T47D (cell line): ENCODE results near the gene BTNL8.

ENCODE experiments used
- DNase-seq, 2 experiments: peaks; one replicate each; pipeline versions ENCODE4 v3.0.0 to v3.0.0-alpha.2; 2011 to 2012; ENCODE audit warnings: low read depth in 1 of 2, low spot score in 1 of 2
- JUND ChIP-seq: IDR thresholded peaks from 2 replicates; pipeline ENCODE4 v1.6.1; 2012; ENCODE audit warnings: low read depth
- in situ Hi-C: cut with HindIII; loops from 2 replicates; pipeline ENCODE4 v1.10.0; 2016; ENCODE audit warnings: low sequenced_read_pairs, low pct_unique_long_range_greater_than_20kb

BTNL8 gene, protein sequence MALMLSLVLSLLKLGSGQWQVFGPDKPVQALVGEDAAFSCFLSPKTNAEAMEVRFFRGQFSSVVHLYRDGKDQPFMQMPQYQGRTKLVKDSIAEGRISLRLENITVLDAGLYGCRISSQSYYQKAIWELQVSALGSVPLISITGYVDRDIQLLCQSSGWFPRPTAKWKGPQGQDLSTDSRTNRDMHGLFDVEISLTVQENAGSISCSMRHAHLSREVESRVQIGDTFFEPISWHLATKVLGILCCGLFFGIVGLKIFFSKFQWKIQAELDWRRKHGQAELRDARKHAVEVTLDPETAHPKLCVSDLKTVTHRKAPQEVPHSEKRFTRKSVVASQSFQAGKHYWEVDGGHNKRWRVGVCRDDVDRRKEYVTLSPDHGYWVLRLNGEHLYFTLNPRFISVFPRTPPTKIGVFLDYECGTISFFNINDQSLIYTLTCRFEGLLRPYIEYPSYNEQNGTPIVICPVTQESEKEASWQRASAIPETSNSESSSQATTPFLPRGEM

DNA sequence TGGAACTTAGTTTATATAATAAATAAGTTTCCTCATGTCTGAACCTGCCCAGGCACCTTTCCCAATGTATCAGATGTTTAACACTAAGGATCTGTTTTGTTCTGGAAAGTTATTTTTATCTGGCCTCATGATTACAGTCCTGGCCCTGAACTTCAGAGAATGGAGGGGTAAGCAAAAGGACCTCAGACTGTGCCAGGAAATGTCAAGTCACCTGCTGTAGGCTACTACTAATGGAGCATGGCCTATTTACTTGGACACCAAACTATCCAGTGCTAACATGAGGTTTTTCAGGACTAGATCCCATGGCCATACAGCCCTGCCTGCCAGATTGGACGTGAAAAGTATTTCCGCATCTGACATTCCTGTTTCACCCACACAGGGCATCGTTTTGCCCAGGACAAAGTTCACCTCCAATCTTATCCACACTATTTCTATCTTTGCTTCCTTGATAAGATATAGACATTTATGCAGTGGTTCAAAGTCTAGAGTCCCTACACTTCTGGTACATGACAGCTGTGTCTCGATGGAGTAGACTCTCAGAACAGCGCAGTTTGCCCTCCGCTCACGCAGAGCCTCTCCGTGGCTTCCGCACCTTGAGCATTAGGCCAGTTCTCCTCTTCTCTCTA lies at the start of gene BTNL8:
TSS of gene BTNL8 (plus strand) at position 539 of the 626 bp plus-strand sequence. CDS start 152 bp downstream, outside the sequence.
- in situ Hi-C loops, result no loop called here
- peak in 1 of 2 experiments; percentile 28 for DNase-seq
- TF ChIP-seq JUND, result no peak

GRCh38 chr5:180849827-180850226 lies 49.1 kb upstream of the BTNL8 start:
- DNase-seq, result no peak
- in situ Hi-C loops, result no loop called here
- TF ChIP-seq JUND, result no peak

DNA sequence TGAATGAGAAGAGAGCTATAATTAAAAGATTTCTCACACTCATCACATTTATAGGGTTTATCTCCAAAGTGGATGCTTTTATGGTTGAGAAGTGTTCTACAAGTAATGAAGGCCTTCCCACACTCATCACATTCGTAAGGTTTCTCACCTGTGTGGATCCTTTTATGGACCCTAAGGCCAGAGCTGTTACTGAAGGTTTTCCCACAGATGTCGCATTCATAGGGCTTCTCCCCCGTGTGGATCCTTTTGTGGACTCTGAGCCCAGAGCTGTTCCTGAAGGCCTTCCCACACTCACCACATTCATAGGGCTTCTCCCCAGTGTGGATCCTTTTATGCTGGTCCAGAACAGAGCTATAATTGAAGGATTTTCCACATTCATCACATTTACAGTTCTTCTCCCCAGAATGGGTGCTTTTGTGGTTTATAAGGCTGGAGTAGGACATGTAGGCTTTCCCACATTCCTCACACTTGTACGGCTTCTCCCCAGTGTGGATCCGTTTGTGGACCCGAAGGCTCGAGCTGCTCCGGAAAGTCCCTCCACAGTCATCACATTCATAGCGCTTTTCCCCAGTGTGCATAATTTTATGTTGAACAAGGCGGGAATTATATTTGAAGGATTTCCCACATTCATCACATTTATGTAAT lies 48.4 kb upstream of the BTNL8 start:
- in situ Hi-C loops, result no loop called here
- no peak for TF ChIP-seq JUND
- DNase-seq, result no peak

DNA sequence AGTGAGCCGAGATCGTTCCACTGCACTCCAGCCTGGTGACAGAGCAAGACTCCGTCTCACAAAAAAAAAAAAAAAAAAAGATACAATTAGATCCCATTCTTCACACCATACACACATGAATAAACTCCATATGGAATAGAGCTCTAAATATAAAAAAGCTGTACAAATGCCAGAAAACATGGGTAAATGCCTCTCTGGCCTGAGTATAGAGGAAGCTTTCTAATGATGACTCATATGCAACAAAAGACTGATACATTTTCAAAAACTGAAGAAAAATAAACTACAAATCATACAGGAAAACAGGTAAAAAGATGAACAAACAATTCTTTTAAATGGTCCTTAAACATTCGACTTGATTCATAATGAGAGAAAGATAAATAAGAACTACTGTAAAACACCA lies 46.5 kb upstream of the BTNL8 start:
- no peak for TF ChIP-seq JUND
- in situ Hi-C loops, result no loop called here
- DNase-seq, result no peak

DNA sequence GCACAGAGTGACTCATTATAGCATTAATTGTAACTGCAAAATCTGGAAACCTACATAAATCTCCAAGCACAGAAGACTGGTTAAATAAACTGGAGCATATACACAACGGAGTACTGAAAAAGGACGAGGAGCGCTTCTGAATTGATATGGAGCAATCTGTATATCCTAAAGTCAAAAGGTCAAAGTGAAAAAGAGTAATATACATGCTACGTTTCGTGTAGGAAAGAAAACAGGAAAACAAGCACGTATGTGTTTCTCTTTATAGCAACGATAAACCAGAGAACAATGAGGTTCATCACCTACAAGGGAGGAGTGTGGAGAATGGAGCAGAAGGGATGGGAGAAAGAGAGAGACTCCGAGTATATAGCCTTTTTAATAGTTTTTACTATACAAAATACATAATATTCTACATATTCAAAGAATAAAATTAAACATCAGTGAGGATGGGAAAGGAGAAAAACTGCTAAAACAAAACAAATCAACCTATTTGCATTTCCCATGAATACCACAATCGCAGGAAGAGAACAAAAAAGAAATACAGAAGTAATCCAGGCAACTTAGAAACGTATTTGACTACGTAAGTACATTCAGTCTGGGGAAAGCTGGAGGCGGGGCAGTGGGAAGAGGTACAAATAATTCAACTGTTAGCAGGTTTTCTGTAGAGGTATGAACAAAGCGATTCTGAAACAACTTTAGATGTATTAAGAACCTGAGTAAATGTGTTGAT lies 45.7 kb upstream of the BTNL8 start:
- in situ Hi-C loops, result no loop called here
- no peak for DNase-seq
- TF ChIP-seq JUND, result no peak

DNA sequence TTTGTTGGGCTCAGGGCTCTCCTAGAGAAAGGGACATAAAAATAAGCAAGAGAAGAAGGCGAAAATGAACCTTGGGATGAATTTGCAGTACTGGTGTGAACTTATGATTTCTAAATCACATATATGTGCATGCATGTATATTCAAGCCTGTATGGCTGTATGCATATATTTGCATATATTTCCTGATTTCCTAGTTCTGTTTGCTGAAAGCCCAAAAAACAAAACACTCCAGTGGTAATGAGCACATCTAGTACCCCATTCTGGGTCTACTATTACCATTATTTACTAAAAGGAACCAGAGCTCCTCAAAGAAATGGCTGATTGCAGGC lies 45.1 kb upstream of the BTNL8 start:
- DNase-seq, result no peak
- in situ Hi-C loops, result no loop called here
- TF ChIP-seq JUND, result no peak

DNA sequence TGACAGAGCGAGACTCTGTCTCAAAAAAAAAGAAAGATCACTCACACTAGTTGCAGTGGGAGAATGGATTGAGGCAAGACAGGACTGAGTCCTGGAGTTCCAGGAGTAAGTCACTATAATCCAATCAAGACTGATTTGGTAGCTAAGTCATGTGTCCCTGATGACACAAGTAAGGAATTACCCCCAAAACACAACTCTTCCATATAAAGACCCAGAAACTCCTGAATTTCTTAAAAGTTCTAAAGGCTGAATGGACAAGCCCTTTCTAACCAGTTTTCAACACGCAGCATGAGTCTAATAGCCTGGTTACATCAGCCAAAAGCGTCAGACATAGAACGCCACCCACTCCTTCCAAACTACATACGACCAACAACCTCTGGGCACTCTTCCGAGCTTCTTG lies 40.4 kb upstream of the BTNL8 start:
- in situ Hi-C loops, result no loop called here
- TF ChIP-seq JUND, result no peak
- DNase-seq, result no peak

- peak in 1 of 2 experiments; percentile 13 for DNase-seq
- no peak for TF ChIP-seq JUND
- in situ Hi-C loops, result no loop called here
These were observed 38.6 kb upstream of the BTNL8 start for GRCh38 chr5:180860273-180860886.

DNA sequence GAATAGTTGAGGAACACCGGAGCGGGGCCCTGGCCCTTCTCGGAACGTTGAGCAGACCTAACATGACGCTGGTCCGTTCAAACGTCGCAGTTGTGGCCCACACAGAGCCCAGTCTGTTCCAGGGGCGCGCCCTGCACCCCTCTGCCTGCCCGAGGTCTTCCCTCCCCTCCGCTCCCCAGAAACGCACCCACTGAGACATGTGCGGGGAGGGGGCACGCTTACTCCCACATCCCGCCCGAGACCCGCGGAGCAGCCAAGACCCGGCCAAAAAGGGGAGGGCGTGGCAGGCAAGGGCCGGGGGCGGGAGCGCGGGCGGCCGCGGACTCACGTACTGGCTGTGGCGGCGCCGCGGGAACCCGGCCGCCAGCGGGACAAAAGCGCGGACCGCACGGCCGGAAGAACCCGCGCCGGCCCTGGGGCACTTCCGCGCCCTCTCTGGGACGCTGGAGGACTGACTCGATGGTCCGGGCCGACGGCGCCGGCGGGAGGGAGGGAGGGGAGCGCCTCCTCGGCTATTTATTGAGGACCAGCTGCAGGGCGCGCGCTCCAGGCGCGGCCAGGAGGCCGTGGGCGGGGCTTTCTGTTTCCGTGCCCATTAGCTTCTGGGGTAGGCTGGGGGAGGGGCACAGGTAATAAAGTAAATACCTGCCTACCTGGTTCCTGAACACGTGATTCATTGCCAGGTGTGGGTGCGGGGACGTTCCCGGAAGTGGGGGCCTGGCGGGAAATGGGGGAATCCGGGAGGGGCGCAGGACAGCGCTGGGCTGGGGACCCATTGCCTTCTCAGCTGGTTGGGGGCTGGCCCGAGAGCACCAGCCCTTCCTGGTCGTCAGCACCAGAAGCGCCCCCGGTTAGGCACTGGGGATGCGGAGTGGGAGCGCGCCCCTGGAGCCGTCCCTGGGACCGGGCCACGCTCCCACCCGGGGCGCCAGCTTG lies 37.8 kb upstream of the BTNL8 start, which contains the start of gene ZFP62:
TSS of gene ZFP62 (minus strand) at position 390 of the 936 bp plus-strand sequence. CDS start at position 333, 57 bp downstream.
- TF ChIP-seq JUND, result no peak
- DNase-seq, result peak; percentile 86 to 95
- in situ Hi-C loops, result no loop called here

- no peak for DNase-seq
- no peak for TF ChIP-seq JUND
- in situ Hi-C loops, result no loop called here
These were observed 36.3 kb upstream of the BTNL8 start for GRCh38 chr5:180862645-180863044.
